OCI-LY1 (cell line): ENCODE results near the gene OLIG2.

Experiments
- H2AFZ ChIP-seq: fragments of 200-600 bp; sonication (generic), shearing (Covaris generic); 2 replicates; pipeline ENCODE4 v1.6.0; 2014; ENCODE audit warnings: antibody characterized with exemption, mild to moderate bottlenecking, low read length
- H3F3A ChIP-seq: fragments of 200-600 bp; sonication (generic), shearing (Covaris generic); 2 replicates; pipeline ENCODE4 v1.6.0; 2014; ENCODE audit warnings: mild to moderate bottlenecking, antibody characterized with exemption, low read length, moderate library complexity; ENCODE audit not compliant: insufficient read depth
- H3K27ac ChIP-seq: fragments of 200-600 bp; sonication (generic); 2 replicates; pipeline ENCODE4 v1.5.1; 2014; ENCODE audit warnings: low read length, mixed run types, mild to moderate bottlenecking, low read depth; ENCODE audit not compliant: poor library complexity, severe bottlenecking
- H3K27me3 ChIP-seq: fragments of 200-600 bp; sonication (generic); 2 replicates; pipeline ENCODE4 v1.6.0; 2014; ENCODE audit warnings: antibody characterized with exemption, mild to moderate bottlenecking, low read length, moderate library complexity; ENCODE audit not compliant: insufficient read depth
- H3K36me3 ChIP-seq: fragments of 200-600 bp; sonication (generic); 2 replicates; pipeline ENCODE4 v1.6.1; 2014; ENCODE audit warnings: mild to moderate bottlenecking, antibody characterized with exemption, low read length, moderate library complexity, mixed read lengths; ENCODE audit not compliant: insufficient read depth
- H3K4me1 ChIP-seq: fragments of 200-600 bp; sonication (generic); 2 replicates; pipeline ENCODE4 v1.5.1; 2014; ENCODE audit warnings: mild to moderate bottlenecking, low read length, moderate library complexity; ENCODE audit not compliant: insufficient read depth, severe bottlenecking
- H3K4me2 ChIP-seq: fragments of 200-600 bp; sonication (generic), shearing (Covaris generic); 2 replicates; pipeline ENCODE4 v1.6.1; 2014; ENCODE audit warnings: low read length
- H3K4me3 ChIP-seq: fragments of 200-600 bp; sonication (generic); 2 replicates; pipeline ENCODE4 v1.5.1; 2014; ENCODE audit warnings: low read length, low read depth, mild to moderate bottlenecking, mixed read lengths; ENCODE audit not compliant: poor library complexity, severe bottlenecking
- H3K79me2 ChIP-seq: fragments of 200-600 bp; shearing (Covaris generic); 2 replicates; pipeline ENCODE4 v1.6.1; 2016; ENCODE audit warnings: mixed run types, low read length, mixed read lengths; ENCODE audit not compliant: insufficient read depth
- H3K9ac ChIP-seq: fragments of 200-600 bp; sonication (generic), shearing (Covaris generic); 2 replicates; pipeline ENCODE4 v1.6.1; 2014; ENCODE audit warnings: mild to moderate bottlenecking, low read length, mixed read lengths
- H3K9me2 ChIP-seq: fragments of 200-600 bp; sonication (generic), shearing (Covaris generic); 2 replicates; pipeline ENCODE4 v1.6.1; 2014; ENCODE audit warnings: low read depth, mild to moderate bottlenecking, low read length, mixed read lengths
- H3K9me3 ChIP-seq: fragments of 200-600 bp; shearing (Covaris generic); 2 replicates; pipeline ENCODE4 v1.6.1; 2014; ENCODE audit warnings: low read length, mixed read lengths
- H4K20me1 ChIP-seq: fragments of 200-600 bp; sonication (generic), shearing (Covaris generic); 2 replicates; pipeline ENCODE4 v1.6.0; 2016; ENCODE audit warnings: mild to moderate bottlenecking, low read length; ENCODE audit not compliant: insufficient read depth
- EZH2 ChIP-seq: fragments of 200-600 bp; sonication (generic), shearing (Covaris generic); IDR thresholded peaks from 2 replicates; pipeline ENCODE4 v1.8.0; 2017; ENCODE audit warnings: borderline replicate concordance, mixed run types, mild to moderate bottlenecking, antibody characterized with exemption, low read length, moderate library complexity, mixed read lengths
- TF ChIP-seq, protein P1 (sequence below): fragments of 200-600 bp; sonication (generic), shearing (Covaris generic); IDR thresholded peaks from 2 replicates; pipeline ENCODE4 v1.5.1; 2017; ENCODE audit warnings: mild to moderate bottlenecking, antibody characterized with exemption, low read length, moderate library complexity, mixed read lengths

Gene OLIG2

DNA sequence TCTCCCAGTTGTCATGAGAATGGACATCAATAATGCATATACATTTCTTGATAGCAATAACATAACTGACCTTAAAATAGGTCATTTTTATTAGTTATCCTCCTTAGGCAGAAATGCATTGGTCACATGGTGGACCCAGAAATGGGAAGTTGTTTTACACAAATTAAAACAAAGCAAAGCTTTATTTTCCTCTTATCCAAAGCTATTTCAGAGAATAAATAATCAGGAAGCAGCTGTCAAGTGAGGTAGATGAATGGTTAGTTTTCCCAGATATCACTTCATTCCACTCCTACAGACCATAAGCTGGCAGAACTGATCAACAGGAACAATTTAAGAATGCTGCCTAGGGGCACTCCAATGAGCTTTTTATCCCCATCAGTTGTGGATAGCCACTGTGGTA lies 28.2 kb downstream of the OLIG2 start:
- no peak for TF ChIP-seq EZH2
- TF ChIP-seq, protein P1, sequence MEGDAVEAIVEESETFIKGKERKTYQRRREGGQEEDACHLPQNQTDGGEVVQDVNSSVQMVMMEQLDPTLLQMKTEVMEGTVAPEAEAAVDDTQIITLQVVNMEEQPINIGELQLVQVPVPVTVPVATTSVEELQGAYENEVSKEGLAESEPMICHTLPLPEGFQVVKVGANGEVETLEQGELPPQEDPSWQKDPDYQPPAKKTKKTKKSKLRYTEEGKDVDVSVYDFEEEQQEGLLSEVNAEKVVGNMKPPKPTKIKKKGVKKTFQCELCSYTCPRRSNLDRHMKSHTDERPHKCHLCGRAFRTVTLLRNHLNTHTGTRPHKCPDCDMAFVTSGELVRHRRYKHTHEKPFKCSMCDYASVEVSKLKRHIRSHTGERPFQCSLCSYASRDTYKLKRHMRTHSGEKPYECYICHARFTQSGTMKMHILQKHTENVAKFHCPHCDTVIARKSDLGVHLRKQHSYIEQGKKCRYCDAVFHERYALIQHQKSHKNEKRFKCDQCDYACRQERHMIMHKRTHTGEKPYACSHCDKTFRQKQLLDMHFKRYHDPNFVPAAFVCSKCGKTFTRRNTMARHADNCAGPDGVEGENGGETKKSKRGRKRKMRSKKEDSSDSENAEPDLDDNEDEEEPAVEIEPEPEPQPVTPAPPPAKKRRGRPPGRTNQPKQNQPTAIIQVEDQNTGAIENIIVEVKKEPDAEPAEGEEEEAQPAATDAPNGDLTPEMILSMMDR, result no peak
- H3K4me2 ChIP-seq, result no peak overlapping the region
- no peaks in the 10 kb centered on the region for H3K4me1 ChIP-seq

DNA sequence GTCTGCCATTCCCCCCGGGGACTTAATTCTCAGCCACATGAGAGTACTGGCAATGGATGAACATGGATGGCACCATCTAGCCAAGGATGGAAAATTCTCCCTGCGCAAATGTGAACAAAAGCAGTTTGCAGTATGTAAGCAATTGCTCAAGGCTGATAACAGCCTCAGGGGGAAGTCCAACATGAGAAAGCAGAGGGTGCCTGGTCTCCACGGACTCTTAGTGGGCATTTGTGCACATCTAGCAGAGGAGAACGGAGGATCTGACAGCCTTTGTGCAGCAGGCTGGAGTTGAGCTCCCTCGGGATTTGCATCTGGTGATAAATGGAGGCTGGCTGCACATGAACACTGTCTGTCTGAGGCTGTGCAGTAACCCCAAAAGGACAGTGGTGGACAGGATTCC lies 30.3 kb downstream of the OLIG2 start:
- no peaks in the 10 kb centered on the region for H3K79me2 ChIP-seq
- no peaks in the 10 kb centered on the region for H3K4me1 ChIP-seq
- TF ChIP-seq EZH2, result no peak
- TF ChIP-seq, protein P1, result no peak
- no peaks in the 10 kb centered on the region for H3K9me2 ChIP-seq
- no peak overlapping the region for H3K27ac ChIP-seq
- no peaks in the 10 kb centered on the region for H3K27me3 ChIP-seq
- H3K36me3 ChIP-seq, result no peaks in the 10 kb centered on the region
- no peak overlapping the region for H3K9ac ChIP-seq
- no peaks in the 10 kb centered on the region for H4K20me1 ChIP-seq
- H3F3A ChIP-seq, result no peaks in the 10 kb centered on the region
- no peak overlapping the region for H2AFZ ChIP-seq
- H3K4me2 ChIP-seq, result no peak overlapping the region
- H3K4me3 ChIP-seq, result no peak overlapping the region
- no peaks in the 10 kb centered on the region for H3K9me3 ChIP-seq

More for the DNA sequence above, 28.2 kb downstream of the OLIG2 start:
- Histone ChIP-seq H3K36me3 (no peaks in the 10 kb centered on the region), H3F3A (no peaks in the 10 kb centered on the region), H3K27me3 (no peaks in the 10 kb centered on the region), H3K9me3 (no peaks in the 10 kb centered on the region), H3K9ac (no peak overlapping the region), H3K9me2 (no peaks in the 10 kb centered on the region), H3K4me3 (no peak overlapping the region), H3K27ac (no peak overlapping the region), H2AFZ (no peak overlapping the region), H3K79me2 (no peaks in the 10 kb centered on the region), H4K20me1 (no peaks in the 10 kb centered on the region)

DNA sequence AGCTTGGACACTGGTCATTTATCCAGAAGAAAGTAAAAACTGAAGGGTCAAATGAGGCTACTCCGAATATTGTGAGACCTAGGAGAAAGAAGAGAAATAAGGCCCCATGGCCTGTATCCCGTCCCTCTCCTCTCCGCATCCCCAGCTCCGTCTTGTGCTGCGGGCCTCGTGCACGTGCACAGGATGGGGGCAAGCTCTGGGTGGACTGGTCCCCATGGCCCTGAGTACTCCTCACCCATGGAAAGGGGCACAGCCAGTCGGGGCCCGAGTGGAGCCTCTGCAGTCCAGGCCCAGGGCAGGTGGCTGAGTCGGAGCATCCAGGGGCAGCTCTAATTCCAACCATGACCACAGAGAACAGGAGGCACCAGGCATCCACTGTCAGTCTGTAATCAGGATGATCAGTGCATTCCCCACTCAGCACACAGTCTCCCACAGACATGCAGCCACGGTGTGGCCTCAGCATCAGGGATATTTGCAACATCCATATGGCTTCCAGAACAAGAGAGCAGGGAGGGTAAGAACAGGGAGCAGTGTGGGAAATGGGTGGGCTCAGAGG lies 31.7 kb downstream of the OLIG2 start:
- no peak overlapping the region for H2AFZ ChIP-seq
- TF ChIP-seq EZH2, result no peak
- TF ChIP-seq, protein P1, result no peak
- H3K4me3 ChIP-seq, result no peak overlapping the region
- no peaks in the 10 kb centered on the region for H4K20me1 ChIP-seq
- H3K27ac ChIP-seq, result no peak overlapping the region
- H3K27me3 ChIP-seq, result 0 out of 2 replicates have a peak, but pooled peaks cover 8% of the 10 kb centered on the region
- H3F3A ChIP-seq, result no peaks in the 10 kb centered on the region
- no peaks in the 10 kb centered on the region for H3K9me3 ChIP-seq
- H3K79me2 ChIP-seq, result no peaks in the 10 kb centered on the region
- no peak overlapping the region for H3K9ac ChIP-seq
- no peak overlapping the region for H3K4me2 ChIP-seq
- H3K36me3 ChIP-seq, result no peaks in the 10 kb centered on the region
- no peaks in the 10 kb centered on the region for H3K4me1 ChIP-seq
- no peaks in the 10 kb centered on the region for H3K9me2 ChIP-seq
